Measurements from ENCODE around the gene A1BG. TPM values are rescaled to one million over a fixed set of nuclear protein-coding genes. Genes with fewer than 3 reads are reported as not detected.

Gene A1BG
- total RNA-seq, 1 donor from 2014 or later, result 48.9 TPM

- TF ChIP-seq CTCF (IDR thresholded peaks at IDR 0.05) (no peak), POLR2AphosphoS5 (IDR thresholded peaks at IDR 0.05; ENCODE audit: insufficient read depth in 1 of 2, low read depth in 1 of 2) (no peak), POLR2A (IDR thresholded peaks at IDR 0.05) (no peak)
- Histone ChIP-seq H3K4me3 (no peak overlapping the region), H3K27me3 (no peaks in the 10 kb centered on the region), H3K9me3 (no peaks in the 10 kb centered on the region), H3K4me1 (peaks cover 34% of the 10 kb centered on the region), H3K27ac (no peak overlapping the region), H3K36me3 (peaks cover 0 to 2% of the 10 kb centered on the region in 2 donors)
- DNase-seq (ENCODE audit: extremely low spot score in 2 of 2), result no peak
- intact Hi-C loops (cut with DNase I), result no loop called here
Measured at GRCh38 chr19:58399903-58400302, 46.6 kb upstream of the A1BG start.

- no peaks in the 10 kb centered on the region for H3K9me3 ChIP-seq
- H3K27ac ChIP-seq, result no peak overlapping the region
- no peak for DNase-seq (ENCODE audit: extremely low spot score in 2 of 2)
- TF ChIP-seq POLR2A (IDR thresholded peaks at IDR 0.05) (no peak), CTCF (IDR thresholded peaks at IDR 0.05) (no peak), POLR2AphosphoS5 (IDR thresholded peaks at IDR 0.05; ENCODE audit: insufficient read depth in 1 of 2, low read depth in 1 of 2) (no peak)
- no peak overlapping the region for H3K4me3 ChIP-seq
- peaks cover 35% of the 10 kb centered on the region for H3K4me1 ChIP-seq
- no peaks in the 10 kb centered on the region for H3K27me3 ChIP-seq
- H3K36me3 ChIP-seq, result peaks cover 3 to 16% of the 10 kb centered on the region in 2 donors
- intact Hi-C loops (cut with DNase I), result no loop called here
Measured at GRCh38 chr19:58398545-58398944, 45.3 kb upstream of the A1BG start.

- Histone ChIP-seq H3K4me1 (peaks cover 35% of the 10 kb centered on the region), H3K4me3 (no peak overlapping the region), H3K36me3 (peaks cover 3 to 21% of the 10 kb centered on the region in 2 donors), H3K27me3 (no peaks in the 10 kb centered on the region), H3K9me3 (no peaks in the 10 kb centered on the region), H3K27ac (no peak overlapping the region)
- DNase-seq (ENCODE audit: extremely low spot score in 2 of 2), result no peak
- TF ChIP-seq POLR2A (IDR thresholded peaks at IDR 0.05) (no peak), CTCF (IDR thresholded peaks at IDR 0.05) (no peak), POLR2AphosphoS5 (IDR thresholded peaks at IDR 0.05; ENCODE audit: insufficient read depth in 1 of 2, low read depth in 1 of 2) (no peak)
- intact Hi-C loops (cut with DNase I), result no loop called here
Measured at GRCh38 chr19:58398087-58398486, 44.8 kb upstream of the A1BG start.

- intact Hi-C loops (cut with DNase I), result no loop called here
- DNase-seq (ENCODE audit: extremely low spot score in 2 of 2), result no peak
Measured at GRCh38 chr19:58397533-58398037, 44.3 kb upstream of the A1BG start.

More at GRCh38 chr19:58397533-58398037, 44.3 kb upstream of the A1BG start:
- Histone ChIP-seq H3K27ac (no peak overlapping the region), H3K4me3 (no peak overlapping the region), H3K4me1 (peaks cover 35% of the 10 kb centered on the region), H3K36me3 (peaks cover 3 to 26% of the 10 kb centered on the region in 2 donors), H3K27me3 (no peaks in the 10 kb centered on the region), H3K9me3 (no peaks in the 10 kb centered on the region)
- TF ChIP-seq POLR2A (IDR thresholded peaks at IDR 0.05) (no peak), CTCF (IDR thresholded peaks at IDR 0.05) (no peak), POLR2AphosphoS5 (IDR thresholded peaks at IDR 0.05; ENCODE audit: insufficient read depth in 1 of 2, low read depth in 1 of 2) (no peak)
